HUES48 (cell line): Measurements from ENCODE around the gene P2RY14.

Experiments
- H3K27ac ChIP-seq: one replicate; pipeline ENCODE4 v1.7.0; 2013; ENCODE audit warnings: low read depth, low read length, inconsistent platforms
- H3K27me3 ChIP-seq: 2 replicates; pipeline ENCODE4 v1.6.1; 2013; ENCODE audit warnings: mild to moderate bottlenecking, low read length; ENCODE audit not compliant: control insufficient read depth, insufficient read depth
- H3K36me3 ChIP-seq: 2 replicates; pipeline ENCODE4 v1.6.1; 2013; ENCODE audit warnings: low read length; ENCODE audit not compliant: control insufficient read depth, insufficient read depth
- H3K4me1 ChIP-seq: 2 replicates; pipeline ENCODE4 v1.6.1; 2013; ENCODE audit warnings: mild to moderate bottlenecking, low read length; ENCODE audit not compliant: control insufficient read depth, insufficient read depth
- H3K4me3 ChIP-seq: 2 replicates; pipeline ENCODE4 v1.5.1; 2013; ENCODE audit warnings: mild to moderate bottlenecking, low read depth, low read length
- H3K9ac ChIP-seq: 2 replicates; pipeline ENCODE4 v1.6.1; 2013; ENCODE audit warnings: mild to moderate bottlenecking, low read depth, low read length, moderate library complexity
- H3K9me3 ChIP-seq: 2 replicates; pipeline ENCODE4 v1.6.1; 2013; ENCODE audit warnings: low read length; ENCODE audit not compliant: control insufficient read depth, insufficient read depth

The P2RY14 gene

DNA sequence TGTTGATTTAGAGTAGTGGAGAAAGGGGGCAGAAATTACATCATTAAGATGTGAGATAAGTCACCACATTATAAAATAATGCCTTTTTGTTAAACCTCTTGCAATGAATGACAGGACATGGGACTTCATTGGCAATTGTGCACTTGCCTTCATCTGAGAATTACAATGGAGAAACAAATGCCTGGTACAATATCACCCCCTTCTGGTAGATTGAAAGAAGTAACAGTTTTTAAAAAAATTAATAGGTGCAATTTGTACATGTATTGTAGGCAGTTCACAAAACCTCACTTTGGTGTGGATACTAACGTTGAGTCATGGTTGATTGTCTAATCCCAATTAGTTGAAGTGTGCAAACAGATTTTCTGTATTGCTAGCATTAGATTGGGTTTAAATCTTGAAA, 4.6 kb upstream of the P2RY14 start:
- H3K27me3 ChIP-seq: no peaks in the 10 kb centered on the region
- H3K27ac ChIP-seq: no peak overlapping the region

DNA sequence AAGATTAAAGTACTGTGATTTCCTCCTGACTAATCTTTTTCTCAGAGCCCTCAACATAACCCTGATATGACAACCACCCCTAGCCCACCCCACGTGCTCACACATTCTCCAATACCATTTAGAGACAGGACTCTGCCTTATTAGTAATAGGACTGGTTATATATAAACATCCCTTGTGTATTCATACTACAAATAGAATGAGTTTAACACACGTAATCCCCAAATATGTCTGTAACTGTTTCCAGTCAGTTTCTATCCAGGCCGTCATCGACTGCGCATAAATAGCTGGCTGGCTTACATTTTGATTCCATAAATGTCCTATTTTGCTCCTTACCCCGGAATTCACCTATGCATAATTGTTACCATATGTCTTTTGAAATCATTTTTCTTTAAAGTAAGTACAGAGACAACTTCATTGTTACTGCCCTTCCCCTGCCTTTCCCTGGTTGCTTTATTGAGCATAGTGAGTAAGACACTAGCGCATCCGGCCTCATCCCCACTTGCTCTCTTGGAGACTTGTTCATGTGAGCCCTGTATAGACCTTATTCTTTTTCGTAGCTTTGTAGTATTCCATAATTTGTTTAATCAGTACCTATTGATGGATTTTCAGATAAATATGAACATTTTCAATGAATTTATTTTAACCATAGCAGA, 3.5 kb upstream of the P2RY14 start:
- no peak overlapping the region for H3K4me3 ChIP-seq
- H3K27ac ChIP-seq: no peak overlapping the region
- H3K4me1 ChIP-seq: 0 out of 2 replicates have a peak, but pooled peaks cover 7% of the 10 kb centered on the region
- no peaks in the 10 kb centered on the region for H3K36me3 ChIP-seq
- H3K9me3 ChIP-seq: no peaks in the 10 kb centered on the region
- no peaks in the 10 kb centered on the region for H3K27me3 ChIP-seq
- no peak overlapping the region for H3K9ac ChIP-seq

More for the DNA sequence above, 4.6 kb upstream of the P2RY14 start:
- Histone ChIP-seq H3K36me3 (no peaks in the 10 kb centered on the region), H3K9ac (no peak overlapping the region), H3K9me3 (no peaks in the 10 kb centered on the region), H3K4me1 (0 out of 2 replicates have a peak, but pooled peaks cover 7% of the 10 kb centered on the region), H3K4me3 (no peak overlapping the region)

DNA sequence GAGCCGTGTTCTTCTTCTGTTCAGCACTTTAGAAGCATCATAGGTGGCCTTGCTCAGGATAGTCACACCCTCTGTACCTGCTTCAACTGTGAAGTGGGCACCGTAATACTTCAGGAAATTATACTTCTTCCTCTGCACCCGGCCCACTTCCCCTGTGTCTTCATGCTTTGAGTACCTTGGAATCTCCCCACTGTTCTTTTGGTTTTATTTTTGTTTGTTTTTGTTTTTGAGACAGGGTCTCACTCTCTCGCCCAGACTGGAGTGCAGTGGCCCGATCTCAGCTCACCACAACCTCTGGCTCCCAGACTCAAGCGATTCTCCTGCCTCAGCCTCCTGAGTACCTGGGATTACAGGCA, 1.7 kb downstream of the P2RY14 start:
- Histone ChIP-seq H3K27ac (peak overlapping the region; percentile 45), H3K4me1 (peaks cover 7% of the 10 kb centered on the region; the same call in 1 of the 2 replicates), H3K4me3 (no peak overlapping the region), H3K9ac (no peak overlapping the region), H3K27me3 (no peaks in the 10 kb centered on the region), H3K9me3 (no peaks in the 10 kb centered on the region), H3K36me3 (no peaks in the 10 kb centered on the region)

DNA sequence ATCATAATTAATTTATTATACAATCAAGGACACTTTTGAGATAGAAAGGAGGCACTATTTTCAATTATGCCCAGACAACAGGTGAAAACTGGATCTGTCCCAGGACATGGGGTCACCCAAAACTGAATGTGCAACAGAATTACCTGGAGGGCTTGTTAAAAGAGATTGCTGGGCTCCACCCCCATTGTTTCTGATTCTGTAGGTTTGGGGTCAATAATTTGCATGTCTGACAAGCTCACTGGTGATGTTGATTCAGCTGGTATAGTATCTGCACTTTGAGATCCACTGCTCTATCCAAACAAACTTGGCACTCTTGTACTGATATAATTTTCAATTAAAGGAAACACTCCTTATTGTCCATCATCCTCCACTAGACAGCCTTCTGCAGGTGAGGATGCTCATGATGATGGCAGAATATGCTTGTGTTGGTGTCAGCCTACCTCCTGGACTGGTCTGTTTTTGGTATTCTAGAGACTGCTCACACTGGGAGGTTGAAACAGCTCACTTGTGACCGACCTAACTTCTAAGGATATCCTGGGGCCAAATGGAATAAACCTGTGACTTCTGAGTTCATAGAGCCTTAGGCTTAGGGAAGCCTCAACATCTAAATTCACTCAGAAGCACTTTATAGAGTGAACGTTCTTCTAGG, 2.2 kb downstream of the P2RY14 start:
- Histone ChIP-seq H3K36me3 (no peaks in the 10 kb centered on the region), H3K27me3 (no peaks in the 10 kb centered on the region), H3K9me3 (no peaks in the 10 kb centered on the region), H3K4me3 (no peak overlapping the region), H3K27ac (peak overlapping the region; percentile 45), H3K9ac (no peak overlapping the region), H3K4me1 (peaks cover 7% of the 10 kb centered on the region; the same call in 1 of the 2 replicates)

DNA sequence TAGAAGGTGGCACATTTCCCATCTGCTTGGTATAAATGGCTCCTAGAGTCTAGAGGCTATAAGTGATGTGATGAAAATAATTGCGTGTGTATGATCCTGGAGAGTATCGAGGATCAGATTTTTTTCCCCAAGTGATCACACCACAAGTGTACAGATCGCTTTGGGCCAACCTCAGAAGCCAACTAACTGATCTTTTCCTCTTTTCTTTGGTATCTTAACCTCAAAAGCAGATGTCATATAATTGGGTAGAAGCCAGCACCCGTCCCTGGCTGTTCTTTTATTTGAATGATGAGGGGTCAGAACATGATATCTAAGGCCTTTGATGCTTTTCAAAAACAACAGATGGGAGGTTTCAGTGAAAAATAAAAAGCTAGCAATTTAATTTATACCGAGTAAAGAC, 3.3 kb downstream of the P2RY14 start:
- peaks cover 7% of the 10 kb centered on the region; the same call in 1 of the 2 replicates for H3K4me1 ChIP-seq
- no peak overlapping the region for H3K27ac ChIP-seq
- no peaks in the 10 kb centered on the region for H3K36me3 ChIP-seq
- H3K27me3 ChIP-seq: no peaks in the 10 kb centered on the region
- H3K9me3 ChIP-seq: no peaks in the 10 kb centered on the region
- H3K4me3 ChIP-seq: no peak overlapping the region
- no peak overlapping the region for H3K9ac ChIP-seq

DNA sequence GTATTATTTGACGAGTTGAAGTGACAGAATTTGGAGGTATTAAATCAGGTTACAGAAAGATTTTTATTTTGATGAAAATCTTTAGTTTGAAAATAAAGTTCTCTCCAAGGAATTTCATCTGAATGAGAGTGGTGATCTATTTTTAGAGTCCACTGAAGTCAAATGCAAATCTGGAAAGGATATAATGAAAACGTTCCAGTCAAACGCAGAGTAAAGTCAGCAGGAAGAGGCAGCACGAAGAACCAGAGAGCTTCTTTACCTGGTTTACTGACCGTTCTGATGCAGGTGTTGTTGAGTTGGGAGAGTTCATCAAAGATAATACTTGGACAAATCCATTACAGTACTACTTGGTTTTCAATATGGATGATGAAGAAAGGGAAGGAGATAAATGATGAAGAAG, 8.7 kb downstream of the P2RY14 start:
- Histone ChIP-seq H3K4me3 (no peak overlapping the region), H3K36me3 (no peaks in the 10 kb centered on the region), H3K9me3 (no peaks in the 10 kb centered on the region), H3K9ac (no peak overlapping the region), H3K27ac (no peak overlapping the region), H3K4me1 (peaks cover 24% of the 10 kb centered on the region), H3K27me3 (no peaks in the 10 kb centered on the region)

DNA sequence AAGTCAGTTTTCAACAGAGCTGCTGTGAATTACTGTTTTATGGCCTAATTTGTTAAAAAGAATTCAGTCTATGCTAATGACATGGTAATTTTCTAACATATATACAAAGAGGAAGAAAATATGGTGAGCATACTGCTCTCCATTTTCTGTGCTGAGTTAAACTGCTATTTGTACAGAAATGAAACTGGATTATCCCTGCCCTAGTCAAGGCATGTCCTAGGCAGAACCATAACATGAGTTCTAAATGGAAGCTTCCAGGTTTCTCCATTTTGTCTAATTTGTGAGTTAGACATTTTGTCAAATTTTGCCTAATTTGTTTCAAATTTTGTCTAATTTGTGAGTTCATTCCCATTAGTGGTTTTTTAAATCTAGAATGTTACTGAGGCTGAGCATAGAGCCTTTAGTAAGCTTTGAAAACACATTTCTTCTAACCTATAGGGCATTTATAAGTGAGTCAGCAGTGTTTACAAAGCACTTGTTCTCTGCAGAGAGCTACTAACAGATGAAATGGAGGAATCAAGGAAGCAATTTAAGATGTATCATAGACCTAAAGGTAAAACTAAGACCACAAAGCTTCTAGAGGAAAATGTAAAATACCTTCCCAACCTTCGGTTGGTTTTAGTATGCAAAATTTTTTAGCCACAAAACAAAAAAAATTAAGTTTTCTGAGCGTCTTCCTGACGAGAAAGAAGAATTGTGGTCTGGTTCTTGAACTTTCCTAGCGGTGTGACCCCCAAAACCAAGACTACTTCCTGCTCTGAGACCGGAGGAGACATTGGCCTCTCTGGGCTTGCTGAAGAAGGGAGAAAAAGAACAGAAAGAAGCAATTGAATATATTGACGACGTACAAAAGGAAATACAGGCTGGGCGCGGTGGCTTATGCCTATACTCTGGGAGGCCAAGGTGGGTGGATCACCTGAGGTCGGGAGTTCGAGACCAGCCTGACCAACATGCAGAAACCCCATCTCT, 9.8 kb downstream of the P2RY14 start:
- no peak overlapping the region for H3K9ac ChIP-seq
- H3K27me3 ChIP-seq: no peaks in the 10 kb centered on the region
- H3K9me3 ChIP-seq: no peaks in the 10 kb centered on the region

DNA sequence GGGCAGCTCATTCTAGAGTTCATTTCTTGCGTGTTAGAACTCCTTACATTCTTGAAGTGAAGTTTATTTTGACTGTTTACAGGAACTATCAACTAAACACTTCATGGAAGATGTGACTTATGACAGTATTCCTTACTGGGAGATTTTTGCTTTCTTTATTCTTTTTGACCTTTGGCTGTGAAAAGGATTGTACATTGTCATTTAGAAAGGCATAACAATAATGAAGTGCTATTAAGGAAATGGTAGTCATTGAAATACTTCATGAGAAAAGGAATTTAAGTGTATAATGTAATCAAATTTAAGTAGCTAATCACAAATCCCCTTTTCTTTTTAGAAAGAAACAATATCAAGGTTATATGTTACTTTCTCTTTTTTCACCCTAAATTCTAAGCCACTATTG, 11.3 kb downstream of the P2RY14 start:
- H3K36me3 ChIP-seq: no peaks in the 10 kb centered on the region
- H3K9ac ChIP-seq: no peak overlapping the region
- no peaks in the 10 kb centered on the region for H3K9me3 ChIP-seq
- H3K4me3 ChIP-seq: no peak overlapping the region
- H3K4me1 ChIP-seq: peaks cover 24% of the 10 kb centered on the region
- no peaks in the 10 kb centered on the region for H3K27me3 ChIP-seq
- H3K27ac ChIP-seq: no peak overlapping the region

More for the DNA sequence above, 9.8 kb downstream of the P2RY14 start:
- H3K36me3 ChIP-seq: no peaks in the 10 kb centered on the region
- H3K4me1 ChIP-seq: peaks cover 24% of the 10 kb centered on the region
- no peak overlapping the region for H3K4me3 ChIP-seq
- no peak overlapping the region for H3K27ac ChIP-seq

DNA sequence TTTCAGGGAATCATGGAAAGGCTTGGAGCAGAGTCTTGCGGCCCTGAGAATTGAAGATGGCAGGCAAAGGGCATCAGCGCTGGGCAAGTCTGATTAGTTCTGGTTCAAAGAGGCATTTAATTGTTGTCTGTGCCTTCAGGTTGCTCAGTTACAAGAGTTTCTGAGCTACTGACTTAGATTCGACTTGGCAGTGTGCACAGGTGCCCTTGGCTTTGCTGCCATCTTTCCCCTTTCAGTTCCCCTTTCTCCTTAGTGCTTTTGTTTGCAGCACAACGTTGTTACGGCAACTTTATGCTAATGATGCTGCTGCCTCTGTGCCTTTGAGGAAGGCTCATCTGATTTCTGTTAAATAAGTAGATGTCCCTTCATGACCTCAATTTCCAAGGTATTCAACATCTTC, 12.5 kb downstream of the P2RY14 start:
- H3K4me3 ChIP-seq: no peak overlapping the region
- H3K9ac ChIP-seq: no peak overlapping the region
- H3K4me1 ChIP-seq: peaks cover 24% of the 10 kb centered on the region
- H3K9me3 ChIP-seq: no peaks in the 10 kb centered on the region
- no peaks in the 10 kb centered on the region for H3K36me3 ChIP-seq
- no peaks in the 10 kb centered on the region for H3K27me3 ChIP-seq
- H3K27ac ChIP-seq: no peak overlapping the region

DNA sequence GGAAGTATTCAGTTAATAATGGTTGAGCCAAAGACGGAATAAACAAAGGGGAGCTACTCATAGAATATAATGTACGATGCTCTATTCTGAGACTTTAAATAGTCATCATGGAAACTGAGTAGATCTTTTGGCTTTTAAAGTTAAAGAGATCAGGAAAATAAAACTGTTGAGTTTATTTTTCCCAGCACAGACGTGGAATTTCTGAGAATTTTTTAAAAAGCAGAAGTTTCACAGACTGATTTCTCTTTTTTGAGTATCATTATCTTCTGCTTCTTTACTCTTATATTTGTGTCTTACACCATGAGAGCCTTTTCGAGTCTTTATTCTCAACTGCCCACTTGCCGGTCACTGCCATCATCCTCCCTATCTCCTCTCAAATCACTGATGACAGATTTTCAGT, 13.2 kb downstream of the P2RY14 start:
- Histone ChIP-seq H3K4me1 (peaks cover 24% of the 10 kb centered on the region), H3K9me3 (no peaks in the 10 kb centered on the region), H3K9ac (no peak overlapping the region), H3K4me3 (no peak overlapping the region), H3K27ac (no peak overlapping the region), H3K27me3 (no peaks in the 10 kb centered on the region), H3K36me3 (no peaks in the 10 kb centered on the region)

DNA sequence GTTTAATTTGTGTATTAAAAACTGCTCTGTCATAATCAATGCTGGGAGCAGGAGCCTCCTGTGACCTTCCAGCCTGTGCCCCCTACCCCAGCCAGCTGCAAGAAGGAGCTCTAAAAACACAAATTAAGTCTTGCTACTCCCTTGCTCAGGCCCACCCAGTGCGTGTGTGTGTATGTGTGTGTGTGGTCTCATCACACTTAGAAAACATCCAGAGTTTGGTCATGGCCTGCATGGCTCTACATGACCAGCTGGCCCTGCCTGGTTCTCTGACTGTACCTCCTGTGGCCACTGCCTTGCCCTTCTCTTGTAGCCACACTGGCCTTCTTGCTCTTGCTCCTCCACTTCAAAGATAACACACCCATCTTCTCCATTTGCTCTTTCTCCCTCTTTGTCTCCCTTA, 13.7 kb downstream of the P2RY14 start:
- H3K9me3 ChIP-seq: no peaks in the 10 kb centered on the region
- H3K4me3 ChIP-seq: no peak overlapping the region
- peaks cover 24% of the 10 kb centered on the region for H3K4me1 ChIP-seq
- no peaks in the 10 kb centered on the region for H3K27me3 ChIP-seq
- no peak overlapping the region for H3K9ac ChIP-seq
- H3K27ac ChIP-seq: no peak overlapping the region
- no peaks in the 10 kb centered on the region for H3K36me3 ChIP-seq
